Measurements from ENCODE around the gene CFAP141.

Gene CFAP141

GRCh38 chr1:154198756-154199562 is 7.2 kb downstream of the CFAP141 start:
- no peak overlapping the region for H3K27ac ChIP-seq (ENCODE audit: low read depth, low read length)
- no peaks in the 10 kb centered on the region for H3K27me3 ChIP-seq (ENCODE audit: control insufficient read depth, insufficient read depth, low read length)
- no peaks in the 10 kb centered on the region for H3K4me1 ChIP-seq (ENCODE audit: control insufficient read depth, insufficient read depth, low read length)
- H3K36me3 ChIP-seq (ENCODE audit: control insufficient read depth, insufficient read depth, low read length), result no peaks in the 10 kb centered on the region
- no peak overlapping the region for H3K4me3 ChIP-seq (ENCODE audit: low read length)
- H3K9ac ChIP-seq (ENCODE audit: low read length), result no peak overlapping the region

- H3K4me1 ChIP-seq (ENCODE audit: control insufficient read depth, insufficient read depth, low read length), result no peaks in the 10 kb centered on the region
- H3K4me3 ChIP-seq (ENCODE audit: low read length), result no peak overlapping the region
- H3K27me3 ChIP-seq (ENCODE audit: control insufficient read depth, insufficient read depth, low read length), result no peaks in the 10 kb centered on the region
- H3K36me3 ChIP-seq (ENCODE audit: control insufficient read depth, insufficient read depth, low read length), result no peaks in the 10 kb centered on the region
- no peak overlapping the region for H3K27ac ChIP-seq (ENCODE audit: low read depth, low read length)
- H3K9ac ChIP-seq (ENCODE audit: low read length), result no peak overlapping the region
Measured at GRCh38 chr1:154193821-154194220, 12.3 kb downstream of the CFAP141 start.

GRCh38 chr1:154192476-154192875 is 13.7 kb downstream of the CFAP141 start:
- Histone ChIP-seq H3K36me3 (ENCODE audit: control insufficient read depth, insufficient read depth, low read length) (no peaks in the 10 kb centered on the region), H3K27me3 (ENCODE audit: control insufficient read depth, insufficient read depth, low read length) (no peaks in the 10 kb centered on the region)

GRCh38 chr1:154191990-154192461 is 14.1 kb downstream of the CFAP141 start, which contains the start of gene TPM3:
Gene TPM3 (minus strand): TSS chr1:154192100. CDS start chr1:154192018, 82 bp downstream.
- Histone ChIP-seq H3K27ac (ENCODE audit: low read depth, low read length) (no peak within 1 kb of the TSS), H3K36me3 (ENCODE audit: control insufficient read depth, insufficient read depth, low read length) (no peaks in the 10 kb centered on the region), H3K4me3 (ENCODE audit: low read length) (no peak within 1 kb of the TSS), H3K4me1 (ENCODE audit: control insufficient read depth, insufficient read depth, low read length) (no peaks in the 10 kb centered on the region), H3K9ac (ENCODE audit: low read length) (no peak within 1 kb of the TSS), H3K27me3 (ENCODE audit: control insufficient read depth, insufficient read depth, low read length) (no peaks in the 10 kb centered on the region)

More at GRCh38 chr1:154192476-154192875, 13.7 kb downstream of the CFAP141 start:
- Histone ChIP-seq H3K27ac (ENCODE audit: low read depth, low read length) (no peak overlapping the region), H3K4me3 (ENCODE audit: low read length) (no peak overlapping the region), H3K4me1 (ENCODE audit: control insufficient read depth, insufficient read depth, low read length) (no peaks in the 10 kb centered on the region), H3K9ac (ENCODE audit: low read length) (no peak overlapping the region)

- Histone ChIP-seq H3K27ac (ENCODE audit: low read depth, low read length) (no peak overlapping the region), H3K36me3 (ENCODE audit: control insufficient read depth, insufficient read depth, low read length) (no peaks in the 10 kb centered on the region), H3K4me3 (ENCODE audit: low read length) (no peak overlapping the region), H3K9ac (ENCODE audit: low read length) (no peak overlapping the region), H3K4me1 (ENCODE audit: control insufficient read depth, insufficient read depth, low read length) (no peaks in the 10 kb centered on the region), H3K27me3 (ENCODE audit: control insufficient read depth, insufficient read depth, low read length) (no peaks in the 10 kb centered on the region)
Measured at GRCh38 chr1:154190550-154190949, 15.6 kb downstream of the CFAP141 start.

GRCh38 chr1:154186852-154187501 is 19.2 kb downstream of the CFAP141 start:
- peaks cover under 1% of the 10 kb centered on the region for H3K4me1 ChIP-seq (ENCODE audit: control insufficient read depth, insufficient read depth, low read length)
- H3K9ac ChIP-seq (ENCODE audit: low read length), result no peak overlapping the region
- H3K27me3 ChIP-seq (ENCODE audit: control insufficient read depth, insufficient read depth, low read length), result no peaks in the 10 kb centered on the region
- H3K4me3 ChIP-seq (ENCODE audit: low read length), result no peak overlapping the region
- H3K27ac ChIP-seq (ENCODE audit: low read depth, low read length), result no peak overlapping the region
- H3K36me3 ChIP-seq (ENCODE audit: control insufficient read depth, insufficient read depth, low read length), result peaks cover 4% of the 10 kb centered on the region

GRCh38 chr1:154186177-154186576 is 20.0 kb downstream of the CFAP141 start:
- H3K4me3 ChIP-seq (ENCODE audit: low read length), result no peak overlapping the region
- no peak overlapping the region for H3K9ac ChIP-seq (ENCODE audit: low read length)
- H3K27me3 ChIP-seq (ENCODE audit: control insufficient read depth, insufficient read depth, low read length), result no peaks in the 10 kb centered on the region
- no peak overlapping the region for H3K27ac ChIP-seq (ENCODE audit: low read depth, low read length)
- peaks cover 5% of the 10 kb centered on the region for H3K4me1 ChIP-seq (ENCODE audit: control insufficient read depth, insufficient read depth, low read length)
- peaks cover 4% of the 10 kb centered on the region for H3K36me3 ChIP-seq (ENCODE audit: control insufficient read depth, insufficient read depth, low read length)

GRCh38 chr1:154183046-154183915 is 22.9 kb downstream of the CFAP141 start:
- Histone ChIP-seq H3K4me1 (ENCODE audit: control insufficient read depth, insufficient read depth, low read length) (peaks cover 5% of the 10 kb centered on the region), H3K27me3 (ENCODE audit: control insufficient read depth, insufficient read depth, low read length) (no peaks in the 10 kb centered on the region)

GRCh38 chr1:154182344-154183045 is 23.6 kb downstream of the CFAP141 start:
- Histone ChIP-seq H3K4me3 (ENCODE audit: low read length) (peak overlapping the region; percentile 99), H3K27me3 (ENCODE audit: control insufficient read depth, insufficient read depth, low read length) (no peaks in the 10 kb centered on the region), H3K27ac (ENCODE audit: low read depth, low read length) (peak overlapping the region; percentile 90), H3K9ac (ENCODE audit: low read length) (peak overlapping the region; percentile 96), H3K36me3 (ENCODE audit: control insufficient read depth, insufficient read depth, low read length) (peaks cover 6% of the 10 kb centered on the region), H3K4me1 (ENCODE audit: control insufficient read depth, insufficient read depth, low read length) (peaks cover 7% of the 10 kb centered on the region)

More at GRCh38 chr1:154183046-154183915, 22.9 kb downstream of the CFAP141 start:
- peaks cover 6% of the 10 kb centered on the region for H3K36me3 ChIP-seq (ENCODE audit: control insufficient read depth, insufficient read depth, low read length)
- peak overlapping the region; percentile 96 for H3K9ac ChIP-seq (ENCODE audit: low read length)
- peak overlapping the region; percentile 90 for H3K27ac ChIP-seq (ENCODE audit: low read depth, low read length)
- peak overlapping the region; percentile 99 for H3K4me3 ChIP-seq (ENCODE audit: low read length)

- peak overlapping the region; percentile 96 for H3K9ac ChIP-seq (ENCODE audit: low read length)
- peak overlapping the region; percentile 99 for H3K4me3 ChIP-seq (ENCODE audit: low read length)
- H3K27me3 ChIP-seq (ENCODE audit: control insufficient read depth, insufficient read depth, low read length), result no peaks in the 10 kb centered on the region
- peaks cover 7% of the 10 kb centered on the region for H3K4me1 ChIP-seq (ENCODE audit: control insufficient read depth, insufficient read depth, low read length)
- peak overlapping the region; percentile 90 for H3K27ac ChIP-seq (ENCODE audit: low read depth, low read length)
- H3K36me3 ChIP-seq (ENCODE audit: control insufficient read depth, insufficient read depth, low read length), result peaks cover 6% of the 10 kb centered on the region
Measured at GRCh38 chr1:154181944-154182343, 24.2 kb downstream of the CFAP141 start.

GRCh38 chr1:154179946-154180687 is 26.0 kb downstream of the CFAP141 start:
- Histone ChIP-seq H3K36me3 (ENCODE audit: control insufficient read depth, insufficient read depth, low read length) (peaks cover 6% of the 10 kb centered on the region), H3K27ac (ENCODE audit: low read depth, low read length) (no peak overlapping the region), H3K4me1 (ENCODE audit: control insufficient read depth, insufficient read depth, low read length) (peaks cover 7% of the 10 kb centered on the region), H3K9ac (ENCODE audit: low read length) (no peak overlapping the region), H3K4me3 (ENCODE audit: low read length) (peak overlapping the region; percentile 49), H3K27me3 (ENCODE audit: control insufficient read depth, insufficient read depth, low read length) (no peaks in the 10 kb centered on the region)

Measured in rectal smooth muscle tissue (tissue), 1 donor.